ENCODE measurements around the gene DLG5.

DLG5 gene

GRCh38 chr10:77834540-77834939 lies 92.0 kb downstream of the DLG5 start:
- DNase-seq (ENCODE audit: low read depth): no peak
- H3K4me3 ChIP-seq (ENCODE audit: low read depth, low read length): no peak overlapping the region
- TF ChIP-seq CTCF (conservative IDR thresholded peaks at IDR 0.05; ENCODE audit: low read depth, low read length): no peak

- no peak for TF ChIP-seq CTCF (conservative IDR thresholded peaks at IDR 0.05; ENCODE audit: low read depth, low read length)
- DNase-seq (ENCODE audit: low read depth): no peak
- H3K4me3 ChIP-seq (ENCODE audit: low read depth, low read length): no peak overlapping the region
Measured at GRCh38 chr10:77833792-77834191, 92.8 kb downstream of the DLG5 start.

- DNase-seq (ENCODE audit: low read depth): no peak
- no peak overlapping the region for H3K4me3 ChIP-seq (ENCODE audit: low read depth, low read length)
- no peak for TF ChIP-seq CTCF (conservative IDR thresholded peaks at IDR 0.05; ENCODE audit: low read depth, low read length)
Measured at GRCh38 chr10:77833225-77833624, 93.3 kb downstream of the DLG5 start.

GRCh38 chr10:77832238-77832637 lies 94.3 kb downstream of the DLG5 start:
- H3K4me3 ChIP-seq (ENCODE audit: low read depth, low read length): no peak overlapping the region
- no peak for TF ChIP-seq CTCF (conservative IDR thresholded peaks at IDR 0.05; ENCODE audit: low read depth, low read length)
- DNase-seq (ENCODE audit: low read depth): no peak

- no peak for DNase-seq (ENCODE audit: low read depth)
- TF ChIP-seq CTCF (conservative IDR thresholded peaks at IDR 0.05; ENCODE audit: low read depth, low read length): no peak
- H3K4me3 ChIP-seq (ENCODE audit: low read depth, low read length): no peak overlapping the region
Measured at GRCh38 chr10:77829356-77829755, 97.2 kb downstream of the DLG5 start.

GRCh38 chr10:77828377-77828776 lies 98.2 kb downstream of the DLG5 start:
- H3K4me3 ChIP-seq (ENCODE audit: low read depth, low read length): no peak overlapping the region
- TF ChIP-seq CTCF (conservative IDR thresholded peaks at IDR 0.05; ENCODE audit: low read depth, low read length): no peak

GRCh38 chr10:77827366-77827765 lies 99.2 kb downstream of the DLG5 start:
- H3K4me3 ChIP-seq (ENCODE audit: low read depth, low read length): no peak overlapping the region
- TF ChIP-seq CTCF (conservative IDR thresholded peaks at IDR 0.05; ENCODE audit: low read depth, low read length): no peak

More at GRCh38 chr10:77828377-77828776, 98.2 kb downstream of the DLG5 start:
- no peak for DNase-seq (ENCODE audit: low read depth)

More at GRCh38 chr10:77827366-77827765, 99.2 kb downstream of the DLG5 start:
- DNase-seq (ENCODE audit: low read depth): no peak

All from choroid plexus epithelial cell (primary cell).